Measurements from ENCODE around the gene KRT7.

The KRT7 gene

GRCh38 chr12:52200086-52200780, 32.8 kb upstream of the KRT7 start:
- DNase-seq: no peak

- no peak for DNase-seq
Measured at GRCh38 chr12:52200781-52201450, 32.1 kb upstream of the KRT7 start.

GRCh38 chr12:52201451-52201839, 31.6 kb upstream of the KRT7 start:
- DNase-seq: no peak

GRCh38 chr12:52202361-52203078, 30.5 kb upstream of the KRT7 start:
- no peak for DNase-seq

- no peak for DNase-seq
Measured at GRCh38 chr12:52203079-52203921, 29.7 kb upstream of the KRT7 start.

- DNase-seq: no peak
Measured at GRCh38 chr12:52204095-52204930, 28.7 kb upstream of the KRT7 start.

- no peak for DNase-seq
Measured at GRCh38 chr12:52204931-52205505, 28.0 kb upstream of the KRT7 start.

GRCh38 chr12:52205612-52206303, 27.3 kb upstream of the KRT7 start:
- no peak for DNase-seq

- DNase-seq: no peak
Measured at GRCh38 chr12:52206304-52207040, 26.6 kb upstream of the KRT7 start.

- DNase-seq: no peak
Measured at GRCh38 chr12:52207106-52207505, 25.9 kb upstream of the KRT7 start.

GRCh38 chr12:52207895-52208294, 25.1 kb upstream of the KRT7 start:
- no peak for DNase-seq

- DNase-seq: no peak
Measured at GRCh38 chr12:52208424-52209165, 24.4 kb upstream of the KRT7 start.

GRCh38 chr12:52209321-52209720, 23.7 kb upstream of the KRT7 start:
- no peak for DNase-seq

- DNase-seq: no peak
Measured at GRCh38 chr12:52210186-52210924, 22.7 kb upstream of the KRT7 start.

- no peak for DNase-seq
Measured at GRCh38 chr12:52210925-52211650, 22.0 kb upstream of the KRT7 start.

- no peak for DNase-seq
Measured at GRCh38 chr12:52211716-52212585, 21.1 kb upstream of the KRT7 start.

Data from activated CD8-positive, alpha-beta memory T cell treated with anti-CD3 and anti-CD28 coated beads for 24 hours (primary cell).